ENCODE results near the gene KAT2B. TPM values are rescaled to one million over a fixed set of nuclear protein-coding genes. Genes with fewer than 3 reads are reported as not detected.

Gene KAT2B
- total RNA-seq, 1 experiment from 2014 or later, result 3.2 TPM

GRCh38 chr3:20022954-20023622 lies 17.2 kb upstream of the KAT2B start:
- no peak overlapping the region for H3K4me2 ChIP-seq
- no TSS peak for BruUV-seq (replicated peaks)
- POLR2A ChIA-PET (ENCODE audit: unreplicated experiment), result no interaction called here
- CTCF ChIA-PET, result no interaction called here
- no peak for TF ChIP-seq CTCF (conservative IDR thresholded peaks at IDR 0.05)
- TF ChIP-seq EZH2 (IDR thresholded peaks at IDR 0.05; ENCODE audit: low read depth), result no peak
- H3K79me2 ChIP-seq (ENCODE audit: low read depth), result no peaks in the 10 kb centered on the region
- H3K9me3 ChIP-seq (ENCODE audit: insufficient read depth, low read depth), result no peaks in the 10 kb centered on the region
- H3K27me3 ChIP-seq (ENCODE audit: insufficient read depth, low read depth), result no peaks in the 10 kb centered on the region
- H3K9me2 ChIP-seq (ENCODE audit: insufficient read depth), result no peaks in the 10 kb centered on the region
- DNase-seq, result no peak
- no peak overlapping the region for H2AFZ ChIP-seq
- intact Hi-C loops (cut with micrococcal nuclease; ENCODE audit: unreplicated experiment), result no loop called here
- H3K4me1 ChIP-seq (replicated peaks; ENCODE audit: insufficient read depth), result no peaks in the 10 kb centered on the region
- H3F3A ChIP-seq (ENCODE audit: insufficient read depth, low read depth), result no peaks in the 10 kb centered on the region
- H3K36me3 ChIP-seq (ENCODE audit: low read depth), result no peaks in the 10 kb centered on the region
- no peak overlapping the region for H3K27ac ChIP-seq
- H3K4me3 ChIP-seq, result no peak overlapping the region
- no peaks in the 10 kb centered on the region for H4K20me1 ChIP-seq (ENCODE audit: insufficient read depth)

- Histone ChIP-seq H3K27ac (no peak overlapping the region), H3K79me2 (ENCODE audit: low read depth) (no peaks in the 10 kb centered on the region), H3K9me3 (ENCODE audit: insufficient read depth, low read depth) (no peaks in the 10 kb centered on the region), H2AFZ (no peak overlapping the region), H3F3A (ENCODE audit: insufficient read depth, low read depth) (no peaks in the 10 kb centered on the region), H3K9me2 (ENCODE audit: insufficient read depth) (no peaks in the 10 kb centered on the region), H3K27me3 (ENCODE audit: insufficient read depth, low read depth) (no peaks in the 10 kb centered on the region), H3K4me3 (no peak overlapping the region), H3K4me1 (replicated peaks; ENCODE audit: insufficient read depth) (no peaks in the 10 kb centered on the region), H3K36me3 (ENCODE audit: low read depth) (no peaks in the 10 kb centered on the region), H3K4me2 (no peak overlapping the region), H4K20me1 (ENCODE audit: insufficient read depth) (no peaks in the 10 kb centered on the region)
- TF ChIP-seq EZH2 (IDR thresholded peaks at IDR 0.05; ENCODE audit: low read depth) (no peak), CTCF (conservative IDR thresholded peaks at IDR 0.05) (no peak)
- no TSS peak for BruUV-seq (replicated peaks)
- CTCF ChIA-PET, result interaction anchor here (0.7 kb wide), 1 partner anchor 17 kb away, joined by 4 read pairs; the partner anchor contains the start of gene KAT2B
- intact Hi-C loops (cut with micrococcal nuclease; ENCODE audit: unreplicated experiment), result no loop called here
- POLR2A ChIA-PET (ENCODE audit: unreplicated experiment), result no interaction called here
- DNase-seq, result no peak
These were observed 16.4 kb upstream of the KAT2B start for GRCh38 chr3:20023623-20024405.

- no peaks in the 10 kb centered on the region for H3K36me3 ChIP-seq (ENCODE audit: low read depth)
- no peaks in the 10 kb centered on the region for H4K20me1 ChIP-seq (ENCODE audit: insufficient read depth)
- no peaks in the 10 kb centered on the region for H3K9me3 ChIP-seq (ENCODE audit: insufficient read depth, low read depth)
- no peak overlapping the region for H3K4me2 ChIP-seq
- H3K9me2 ChIP-seq (ENCODE audit: insufficient read depth), result no peaks in the 10 kb centered on the region
- no peaks in the 10 kb centered on the region for H3F3A ChIP-seq (ENCODE audit: insufficient read depth, low read depth)
- ChIA-PET POLR2A (ENCODE audit: unreplicated experiment) (no interaction called here), CTCF (no interaction called here)
- TF ChIP-seq EZH2 (IDR thresholded peaks at IDR 0.05; ENCODE audit: low read depth) (no peak), CTCF (conservative IDR thresholded peaks at IDR 0.05) (no peak)
- no peak overlapping the region for H3K27ac ChIP-seq
- intact Hi-C loops (cut with micrococcal nuclease; ENCODE audit: unreplicated experiment), result no loop called here
- no peaks in the 10 kb centered on the region for H3K27me3 ChIP-seq (ENCODE audit: insufficient read depth, low read depth)
- no TSS peak for BruUV-seq (replicated peaks)
- no peak overlapping the region for H2AFZ ChIP-seq
- no peaks in the 10 kb centered on the region for H3K79me2 ChIP-seq (ENCODE audit: low read depth)
- DNase-seq, result no peak
- H3K4me3 ChIP-seq, result no peak overlapping the region
- H3K4me1 ChIP-seq (replicated peaks; ENCODE audit: insufficient read depth), result no peaks in the 10 kb centered on the region
These were observed 13.1 kb upstream of the KAT2B start for GRCh38 chr3:20027136-20027535.

Data from PC-9 (cell line).